Hepatocyte (in vitro differentiated cells): ENCODE data around the gene ABCA1. TPM values are rescaled to one million over a fixed set of nuclear protein-coding genes. Genes with fewer than 3 reads are reported as not detected.

ENCODE experiments used
- DNase-seq: peaks from one replicate; pipeline ENCODE4 v3.0.0-alpha.2; 2016; ENCODE audit warnings: low spot score
- H2AFZ ChIP-seq: fragments of 200-600 bp; sonication (generic); 2 replicates; pipeline ENCODE4 v1.6.0; 2016; ENCODE audit warnings: antibody characterized with exemption, mild to moderate bottlenecking
- H3K27ac ChIP-seq: fragments of 200-600 bp; sonication (generic); 2 replicates; pipeline ENCODE4 v1.5.1; 2016; ENCODE audit warnings: mild to moderate bottlenecking
- H3K27me3 ChIP-seq: fragments of 200-600 bp; sonication (generic); 2 replicates; pipeline ENCODE4 v1.6.1; 2016
- H3K36me3 ChIP-seq: fragments of 200-600 bp; sonication (generic); replicated peaks from 2 replicates; pipeline ENCODE4 v1.5.1; 2016; ENCODE audit warnings: low read depth; ENCODE audit not compliant: insufficient read depth
- H3K4me1 ChIP-seq: fragments of 200-600 bp; sonication (generic); 2 replicates; pipeline ENCODE4 v1.5.1; 2016; ENCODE audit warnings: mild to moderate bottlenecking, moderate library complexity; ENCODE audit not compliant: insufficient read depth
- H3K4me2 ChIP-seq: fragments of 200-600 bp; sonication (generic); 2 replicates; pipeline ENCODE4 v1.6.0; 2016
- H3K4me3 ChIP-seq: fragments of 200-600 bp; sonication (generic); 2 replicates; pipeline ENCODE4 v1.5.1; 2016; ENCODE audit warnings: mild to moderate bottlenecking
- H3K79me2 ChIP-seq: fragments of 200-600 bp; sonication (generic); 2 replicates; pipeline ENCODE4 v1.6.0; 2017; ENCODE audit warnings: mild to moderate bottlenecking
- H3K9me2 ChIP-seq: fragments of 200-600 bp; sonication (generic); replicated peaks from 2 replicates; pipeline ENCODE4 v1.6.0; 2017; ENCODE audit warnings: mild to moderate bottlenecking; ENCODE audit not compliant: insufficient read depth
- H3K9me3 ChIP-seq: fragments of 200-600 bp; sonication (generic); 2 replicates; pipeline ENCODE4 v1.5.1; 2016; ENCODE audit warnings: low read depth, mild to moderate bottlenecking
- H4K20me1 ChIP-seq: fragments of 200-600 bp; sonication (generic); 2 replicates; pipeline ENCODE4 v1.6.0; 2016; ENCODE audit warnings: mild to moderate bottlenecking; ENCODE audit not compliant: insufficient read depth, poor library complexity, severe bottlenecking
- EZH2 ChIP-seq: fragments of 200-600 bp; sonication (generic); IDR thresholded peaks from 2 replicates; pipeline ENCODE4 v1.6.1; 2016; ENCODE audit warnings: antibody characterized with exemption, mild to moderate bottlenecking, borderline replicate concordance
- EZH2phosphoT487 ChIP-seq: fragments of 200-600 bp; sonication (generic); IDR thresholded peaks from one replicate; pipeline ENCODE4 v1.6.1; 2018; ENCODE audit warnings: antibody characterized with exemption, mild to moderate bottlenecking, low read depth, moderate library complexity; ENCODE audit not compliant: unreplicated experiment, severe bottlenecking
- WGBS: methylation state at CpG from one replicate; pipeline ENCODE4 v1.1.6; 2016; ENCODE audit warnings: low lambda C conversion rate; ENCODE audit errors: missing lambda C conversion rate; 5-methylcytosine and 5-hydroxymethylcytosine counted together
- polyA plus RNA-seq: library from polyadenylated mRNA; unstranded; fragments of >200 nt; fragmentation: Nextera tagmentation; extraction: Ambion mirVana; gene quantifications from 2 replicates; pipeline ENCODE4 v1.2.1, GENCODE V29; 2016
- total RNA-seq: library from RNA; depleted of rRNA; stranded (reverse); fragments of >200 nt; gene quantifications from 2 replicates; pipeline ENCODE4 v1.2.3, GENCODE V29; 2014
- TF ChIP-seq, protein P1 (sequence below): fragments of 200-600 bp; sonication (generic); IDR thresholded peaks from 2 replicates; pipeline ENCODE4 v1.5.1; 2016; ENCODE audit warnings: antibody characterized with exemption, mild to moderate bottlenecking; ENCODE audit not compliant: poor library complexity

ABCA1 gene
- total and polyA plus RNA-seq, 2 experiments from 2014 or later: 14.5 to 87.4 TPM

DNA sequence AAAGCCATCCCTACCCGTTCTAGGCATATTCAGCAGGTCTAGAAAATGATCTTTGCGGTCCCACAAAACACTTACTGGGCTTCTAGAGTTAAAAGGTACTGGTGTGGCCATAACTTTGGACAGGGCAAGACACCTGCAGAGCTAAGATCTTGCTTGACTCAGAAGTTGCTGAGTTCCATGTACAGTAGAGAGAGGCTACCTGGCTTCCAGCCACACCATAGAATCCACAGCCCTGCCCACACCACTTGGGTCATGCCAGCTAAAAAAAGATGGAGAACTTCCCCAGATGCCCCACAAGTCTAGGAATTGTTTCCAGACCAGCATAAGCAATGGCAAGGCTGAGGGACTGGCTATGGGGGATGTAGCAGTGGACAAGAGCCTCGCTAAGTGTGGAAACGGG, 52.1 kb downstream of the ABCA1 start:
- H3K4me1 ChIP-seq: peaks cover 20% of the 10 kb centered on the region
- H3K36me3 ChIP-seq: no peaks in the 10 kb centered on the region
- no peak overlapping the region for H3K4me2 ChIP-seq
- TF ChIP-seq EZH2: no peak
- TF ChIP-seq, protein P1, sequence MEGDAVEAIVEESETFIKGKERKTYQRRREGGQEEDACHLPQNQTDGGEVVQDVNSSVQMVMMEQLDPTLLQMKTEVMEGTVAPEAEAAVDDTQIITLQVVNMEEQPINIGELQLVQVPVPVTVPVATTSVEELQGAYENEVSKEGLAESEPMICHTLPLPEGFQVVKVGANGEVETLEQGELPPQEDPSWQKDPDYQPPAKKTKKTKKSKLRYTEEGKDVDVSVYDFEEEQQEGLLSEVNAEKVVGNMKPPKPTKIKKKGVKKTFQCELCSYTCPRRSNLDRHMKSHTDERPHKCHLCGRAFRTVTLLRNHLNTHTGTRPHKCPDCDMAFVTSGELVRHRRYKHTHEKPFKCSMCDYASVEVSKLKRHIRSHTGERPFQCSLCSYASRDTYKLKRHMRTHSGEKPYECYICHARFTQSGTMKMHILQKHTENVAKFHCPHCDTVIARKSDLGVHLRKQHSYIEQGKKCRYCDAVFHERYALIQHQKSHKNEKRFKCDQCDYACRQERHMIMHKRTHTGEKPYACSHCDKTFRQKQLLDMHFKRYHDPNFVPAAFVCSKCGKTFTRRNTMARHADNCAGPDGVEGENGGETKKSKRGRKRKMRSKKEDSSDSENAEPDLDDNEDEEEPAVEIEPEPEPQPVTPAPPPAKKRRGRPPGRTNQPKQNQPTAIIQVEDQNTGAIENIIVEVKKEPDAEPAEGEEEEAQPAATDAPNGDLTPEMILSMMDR: no peak
- no peak for TF ChIP-seq EZH2phosphoT487
- H2AFZ ChIP-seq: no peak overlapping the region
- no peaks in the 10 kb centered on the region for H3K9me2 ChIP-seq
- no peaks in the 10 kb centered on the region for H3K27me3 ChIP-seq
- peaks cover 68% of the 10 kb centered on the region for H3K79me2 ChIP-seq
- no peak overlapping the region for H3K27ac ChIP-seq
- H4K20me1 ChIP-seq: peaks cover 21% of the 10 kb centered on the region
- WGBS: 100% methylated on average over 4 of the region's 4 CpGs
- DNase-seq: no peak
- H3K4me3 ChIP-seq: no peak overlapping the region
- no peaks in the 10 kb centered on the region for H3K9me3 ChIP-seq

DNA sequence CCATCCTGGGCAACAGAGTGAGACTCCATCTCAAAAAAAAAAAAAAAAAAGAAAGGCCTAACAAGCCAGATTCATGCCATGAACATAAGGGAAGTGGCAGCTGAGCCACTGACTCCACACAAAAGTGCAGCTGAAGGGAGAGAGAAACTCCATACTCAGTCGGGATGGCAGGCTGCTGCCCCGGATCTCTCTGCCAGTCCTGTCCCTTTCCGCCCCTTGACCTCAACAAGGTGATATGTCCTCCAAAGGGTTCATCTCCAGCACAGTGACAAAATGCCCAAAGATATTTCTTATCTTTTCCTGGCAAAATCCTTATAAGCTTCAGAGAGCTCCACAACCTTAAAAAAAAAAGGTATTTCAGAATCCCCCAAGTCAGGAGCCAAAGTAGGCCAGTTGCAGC, 52.6 kb downstream of the ABCA1 start:
- H3K9me3 ChIP-seq: no peaks in the 10 kb centered on the region
- no peak for DNase-seq
- H3K4me2 ChIP-seq: no peak overlapping the region
- no peak overlapping the region for H2AFZ ChIP-seq
- H3K27ac ChIP-seq: no peak overlapping the region
- H3K4me1 ChIP-seq: peaks cover 20% of the 10 kb centered on the region
- H3K36me3 ChIP-seq: no peaks in the 10 kb centered on the region
- no peak for TF ChIP-seq EZH2phosphoT487
- H3K9me2 ChIP-seq: no peaks in the 10 kb centered on the region
- peaks cover 21% of the 10 kb centered on the region for H4K20me1 ChIP-seq
- no peaks in the 10 kb centered on the region for H3K27me3 ChIP-seq
- H3K79me2 ChIP-seq: peaks cover 65% of the 10 kb centered on the region
- 94% methylated on average over 3 of the region's 3 CpGs for WGBS
- H3K4me3 ChIP-seq: no peak overlapping the region

DNA sequence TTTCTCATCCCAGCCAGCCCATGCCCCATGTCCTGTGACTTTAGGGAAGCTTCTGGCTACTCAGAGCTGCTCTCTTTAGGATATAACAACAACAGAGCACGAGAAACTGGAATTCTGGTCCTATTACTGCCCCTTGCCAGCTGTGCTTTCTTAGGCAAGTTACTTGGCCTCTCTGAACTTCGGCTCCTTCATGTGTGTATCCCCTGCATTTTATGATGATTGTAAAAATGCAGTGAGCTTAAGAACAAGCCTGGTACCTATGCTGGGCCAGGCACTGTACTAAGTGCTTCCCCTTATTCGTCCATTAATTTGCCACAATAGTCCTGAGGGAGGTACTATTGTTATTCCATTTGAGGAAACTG, 54.5 kb downstream of the ABCA1 start:
- peak overlapping the region; percentile 84 for H3K27ac ChIP-seq
- no peaks in the 10 kb centered on the region for H3K27me3 ChIP-seq
- H3K9me3 ChIP-seq: no peaks in the 10 kb centered on the region
- H3K9me2 ChIP-seq: no peaks in the 10 kb centered on the region
- 78% methylated on average over 3 of the region's 3 CpGs for WGBS
- H2AFZ ChIP-seq: no peak overlapping the region
- TF ChIP-seq, protein P1: no peak
- TF ChIP-seq EZH2 (no peak), EZH2phosphoT487 (no peak)
- no peaks in the 10 kb centered on the region for H3K36me3 ChIP-seq
- H3K4me3 ChIP-seq: no peak overlapping the region
- no peak for DNase-seq
- peaks cover 61% of the 10 kb centered on the region for H3K79me2 ChIP-seq
- no peak overlapping the region for H3K4me2 ChIP-seq
- H4K20me1 ChIP-seq: peaks cover 21% of the 10 kb centered on the region
- H3K4me1 ChIP-seq: peaks cover 32% of the 10 kb centered on the region

DNA sequence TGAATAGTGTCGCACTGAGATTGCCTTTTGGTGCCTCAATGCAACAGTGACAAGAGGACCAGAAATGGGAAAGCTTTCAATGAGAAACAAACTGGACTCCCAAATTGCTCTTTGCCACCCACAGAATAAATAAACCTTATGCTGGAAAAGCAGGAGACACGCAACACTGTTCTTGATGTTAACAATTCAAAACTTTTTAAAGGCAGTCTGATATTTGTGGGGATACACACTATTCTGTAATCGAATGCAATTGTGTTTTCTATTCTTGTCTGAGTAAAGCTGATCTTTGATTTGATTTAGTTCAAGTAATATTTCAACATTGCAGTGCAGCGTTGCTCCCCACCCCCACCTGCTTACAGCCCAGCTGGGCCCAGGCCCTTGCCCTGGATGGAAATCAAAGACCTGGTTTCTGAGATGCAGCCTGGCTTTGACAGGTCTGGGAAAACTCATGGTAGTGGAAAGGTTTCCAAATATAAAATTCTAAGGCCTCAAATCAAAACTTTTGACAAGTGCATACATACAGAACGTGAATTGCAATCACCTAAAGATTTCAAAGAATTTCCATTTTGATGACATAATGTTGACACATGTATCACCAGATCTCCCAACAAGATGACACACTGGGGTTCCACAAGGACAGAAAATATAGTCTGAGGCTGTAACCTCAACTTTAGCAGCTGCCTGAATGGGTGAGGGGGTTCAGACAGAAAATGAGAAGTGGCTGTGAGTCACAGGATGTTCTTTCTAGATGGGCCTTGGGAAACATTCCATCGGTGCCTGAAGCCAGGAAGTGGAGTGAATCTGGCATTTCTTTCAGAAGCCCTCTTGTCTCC, 55.1 kb downstream of the ABCA1 start:
- H3K27ac ChIP-seq: peak overlapping the region; percentile 84
- H3K9me2 ChIP-seq: no peaks in the 10 kb centered on the region
- no peaks in the 10 kb centered on the region for H3K36me3 ChIP-seq
- DNase-seq: peak; percentile 55
- 75% methylated on average over 6 of the region's 6 CpGs for WGBS
- TF ChIP-seq, protein P1: no peak
- TF ChIP-seq EZH2phosphoT487 (no peak), EZH2 (no peak)
- peaks cover 55% of the 10 kb centered on the region for H3K79me2 ChIP-seq
- no peaks in the 10 kb centered on the region for H3K27me3 ChIP-seq
- H4K20me1 ChIP-seq: peaks cover 21% of the 10 kb centered on the region
- no peaks in the 10 kb centered on the region for H3K9me3 ChIP-seq
- H3K4me1 ChIP-seq: peaks cover 38% of the 10 kb centered on the region
- H3K4me2 ChIP-seq: no peak overlapping the region
- H2AFZ ChIP-seq: no peak overlapping the region
- no peak overlapping the region for H3K4me3 ChIP-seq
